GM10248 (cell line): Measurements from ENCODE around the gene SLC31A1.
"Not testable (repeated sequence)": the region's sequence is repeated elsewhere in the genome, so short reads cannot be mapped to it uniquely, and the experiment has no call there.

Experiments
- CTCF ChIA-PET: fragments of 300-600 bp; sonication (Branson Sonifier 250); formaldehyde crosslinking; extraction: SDS; loops from one replicate; lab custom pipeline; 2021; ENCODE audit warnings: antibody characterized with exemption; lab: Yijun Ruan, JAX
- POLR2A ChIA-PET: fragments of 350-650 bp; sonication (Branson Sonifier 250); formaldehyde crosslinking; extraction: SDS; loops from one replicate; lab custom pipeline; 2020; ENCODE audit warnings: antibody characterized with exemption; lab: Yijun Ruan, JAX
- DNase-seq: peaks from one replicate; pipeline ENCODE4 v3.0.0; 2012; ENCODE audit errors: extremely low spot score
- TF ChIP-seq, protein P1 (sequence below): IDR thresholded peaks from 2 replicates; pipeline ENCODE4 v1.5.1; 2012; ENCODE audit warnings: mild to moderate bottlenecking, low read depth; ENCODE audit errors: extremely low read depth, missing control alignments, control extremely low read depth

SLC31A1 gene

DNA sequence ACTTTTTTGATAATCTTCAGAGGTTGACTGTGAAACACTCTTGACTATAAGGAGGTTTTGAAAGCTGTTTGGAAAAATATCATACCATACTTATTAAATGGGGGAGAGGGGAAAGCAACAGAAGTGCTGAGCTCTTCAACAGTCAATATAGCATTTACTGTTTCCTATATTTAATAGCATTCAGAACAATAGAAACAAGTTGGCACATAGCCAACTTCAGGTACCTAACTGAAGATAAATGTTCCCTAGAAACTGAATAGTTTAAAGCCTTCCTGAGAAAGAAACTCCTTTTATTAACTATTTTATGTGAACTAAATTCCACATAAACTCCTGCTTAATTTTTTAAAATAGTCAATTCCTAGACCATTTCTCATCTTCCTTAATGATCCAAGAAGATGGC is 26.3 kb downstream of the SLC31A1 start:
- POLR2A ChIA-PET, result no interaction called here
- DNase-seq, result no peak
- CTCF ChIA-PET, result interaction anchor here (2.3 kb wide), 1 partner anchor 27 kb away, joined by 7 read pairs; the partner anchor contains the start of genes CDC26 and PRPF4
- TF ChIP-seq, protein P1, sequence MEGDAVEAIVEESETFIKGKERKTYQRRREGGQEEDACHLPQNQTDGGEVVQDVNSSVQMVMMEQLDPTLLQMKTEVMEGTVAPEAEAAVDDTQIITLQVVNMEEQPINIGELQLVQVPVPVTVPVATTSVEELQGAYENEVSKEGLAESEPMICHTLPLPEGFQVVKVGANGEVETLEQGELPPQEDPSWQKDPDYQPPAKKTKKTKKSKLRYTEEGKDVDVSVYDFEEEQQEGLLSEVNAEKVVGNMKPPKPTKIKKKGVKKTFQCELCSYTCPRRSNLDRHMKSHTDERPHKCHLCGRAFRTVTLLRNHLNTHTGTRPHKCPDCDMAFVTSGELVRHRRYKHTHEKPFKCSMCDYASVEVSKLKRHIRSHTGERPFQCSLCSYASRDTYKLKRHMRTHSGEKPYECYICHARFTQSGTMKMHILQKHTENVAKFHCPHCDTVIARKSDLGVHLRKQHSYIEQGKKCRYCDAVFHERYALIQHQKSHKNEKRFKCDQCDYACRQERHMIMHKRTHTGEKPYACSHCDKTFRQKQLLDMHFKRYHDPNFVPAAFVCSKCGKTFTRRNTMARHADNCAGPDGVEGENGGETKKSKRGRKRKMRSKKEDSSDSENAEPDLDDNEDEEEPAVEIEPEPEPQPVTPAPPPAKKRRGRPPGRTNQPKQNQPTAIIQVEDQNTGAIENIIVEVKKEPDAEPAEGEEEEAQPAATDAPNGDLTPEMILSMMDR, result no peak

DNA sequence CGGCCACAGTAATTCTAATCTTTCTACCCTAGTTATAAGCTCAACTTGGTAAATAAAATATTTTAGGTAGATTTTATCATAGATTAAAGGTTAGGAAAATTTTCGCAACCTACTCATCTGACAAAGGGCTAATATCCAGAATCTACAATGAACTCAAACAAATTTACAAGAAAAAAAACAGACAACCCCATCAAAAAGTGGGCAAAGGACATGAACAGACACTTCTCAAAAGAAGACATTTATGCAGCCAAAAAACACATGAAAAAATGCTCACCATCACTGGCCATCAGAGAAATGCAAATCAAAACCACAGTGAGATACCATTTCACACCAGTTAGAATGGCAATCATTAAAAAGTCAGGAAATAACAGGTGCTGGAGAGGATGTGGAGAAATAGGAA is 28.3 kb downstream of the SLC31A1 start:
- CTCF ChIA-PET, result interaction anchor here (1.3 kb wide), 1 partner anchor 18 kb away, joined by 3 read pairs; no protein-coding TSS in a partner anchor
- POLR2A ChIA-PET, DNase-seq: not testable (repeated sequence)

DNA sequence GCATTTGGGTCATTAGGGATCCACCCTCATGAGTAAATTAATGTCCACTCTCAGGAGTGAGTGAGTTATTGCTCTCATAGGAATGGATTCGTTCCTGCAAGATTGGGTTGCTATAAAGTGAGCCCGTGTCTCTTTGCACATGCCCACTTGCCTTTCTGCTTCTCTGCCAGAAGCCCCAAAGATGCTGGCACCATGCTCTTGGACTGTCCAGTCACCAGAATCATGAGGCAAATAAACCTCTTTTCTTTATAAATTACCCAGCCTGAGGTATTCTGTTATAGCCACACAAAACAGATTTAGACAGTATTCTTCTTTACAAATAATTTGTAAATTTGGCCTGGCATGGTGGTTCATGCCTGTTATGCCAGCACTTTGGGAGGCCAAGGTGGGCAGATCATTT is 29.5 kb downstream of the SLC31A1 start:
- ChIA-PET CTCF (no interaction called here), POLR2A (no interaction called here)
- TF ChIP-seq, protein P1, result no peak
- DNase-seq, result no peak

DNA sequence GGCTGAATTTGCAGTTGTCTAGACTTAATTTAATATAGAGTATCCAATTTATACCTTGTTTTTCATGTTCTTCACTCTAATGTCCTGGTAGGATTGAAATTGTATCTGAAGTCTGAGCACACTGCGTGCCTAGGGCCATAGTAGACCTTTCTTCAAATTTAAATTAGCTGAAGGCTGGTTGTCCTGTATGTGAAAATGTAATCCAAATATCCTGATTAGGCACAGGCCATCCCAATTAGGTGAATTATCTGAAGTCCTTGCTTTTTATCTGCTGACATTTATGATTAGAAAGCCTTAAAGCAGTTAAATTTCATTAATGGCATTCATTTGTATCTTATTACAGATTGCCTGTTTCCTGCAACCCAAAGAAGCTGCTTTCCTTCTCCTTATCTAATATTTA is 33.6 kb downstream of the SLC31A1 start:
- CTCF ChIA-PET, result interaction anchor here (1.7 to 2.2 kb wide), 4 partner anchors 8 to 20 kb away, joined by 5 to 9 read pairs (median 6); partner anchors contain the start of gene CDC26
- DNase-seq, result no peak
- TF ChIP-seq, protein P1, result no peak
- POLR2A ChIA-PET, result no interaction called here

DNA sequence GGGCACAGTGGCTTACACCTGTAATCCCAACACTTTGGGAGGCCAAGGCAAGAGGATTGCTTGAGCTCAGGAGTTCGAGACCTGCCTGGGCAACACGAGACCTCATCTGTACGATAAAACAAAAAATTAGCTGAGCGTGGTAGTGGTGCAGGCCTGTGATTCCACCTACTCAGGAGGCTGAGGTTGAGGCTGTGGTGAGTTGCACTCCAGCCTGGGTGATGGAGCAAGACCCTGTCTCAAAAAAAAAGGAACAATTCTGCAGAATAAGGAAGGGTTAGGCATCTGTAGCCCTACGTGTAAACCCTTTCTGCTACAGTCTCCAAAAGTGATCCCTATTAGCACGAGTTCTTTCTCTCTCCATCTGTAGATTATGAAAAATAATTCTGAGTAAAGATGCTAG is 34.1 kb downstream of the SLC31A1 start:
- no peak for DNase-seq
- CTCF ChIA-PET, result interaction anchor here (1.7 to 2.2 kb wide), 2 partner anchors 7 to 9 kb away, joined by 5 read pairs; no protein-coding TSS in a partner anchor
- TF ChIP-seq, protein P1, result no peak
- POLR2A ChIA-PET, result no interaction called here

DNA sequence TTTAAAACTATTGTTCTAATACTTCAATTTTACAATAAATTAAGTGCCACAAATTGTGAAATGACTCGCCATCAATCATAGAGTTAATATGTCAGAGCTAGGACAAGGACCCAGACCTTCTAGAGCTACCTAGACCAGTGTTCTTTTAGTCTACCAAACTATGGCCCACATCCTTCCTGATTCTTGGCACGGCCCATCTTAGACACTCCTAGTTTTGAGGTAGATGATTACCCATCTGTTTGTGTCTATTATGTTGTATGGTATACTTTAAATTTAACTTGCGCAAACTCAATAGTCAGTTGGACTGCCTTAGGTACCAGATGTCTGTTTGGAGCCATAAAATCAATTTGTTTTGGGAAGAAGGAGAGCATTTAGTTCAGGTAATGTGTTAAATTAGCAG is 36.5 kb downstream of the SLC31A1 start:
- DNase-seq, result no peak
- POLR2A ChIA-PET, result interaction anchor here (0.6 kb wide), 1 partner anchor 977 kb away, joined by 3 read pairs; no protein-coding TSS in a partner anchor
- TF ChIP-seq, protein P1, result no peak
- CTCF ChIA-PET, result interaction anchor here (1.8 to 10.8 kb wide), 2 partner anchors 11 to 16 kb away, joined by 4 to 79 read pairs; partner anchors contain the start of genes CDC26 and PRPF4

DNA sequence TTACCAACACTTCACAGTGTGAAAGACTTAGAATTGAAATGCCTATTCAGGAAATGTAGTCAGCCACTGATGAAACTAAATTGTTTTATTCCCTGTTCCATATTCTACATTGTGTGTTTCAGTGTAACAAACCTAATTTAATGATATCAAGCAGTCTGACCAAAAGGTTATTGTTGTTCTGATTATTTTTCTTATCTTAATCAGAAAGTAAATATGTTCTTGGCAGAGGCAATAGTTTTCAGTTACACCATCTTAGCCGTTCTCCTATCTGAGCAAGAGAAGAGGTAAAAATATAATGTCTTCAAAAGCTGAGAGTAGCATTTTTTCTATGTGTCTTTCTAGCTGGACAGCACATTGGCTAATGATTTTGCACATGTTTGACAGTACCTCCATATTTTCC is 36.9 kb downstream of the SLC31A1 start:
- TF ChIP-seq, protein P1, result no peak
- no peak for DNase-seq
- ChIA-PET CTCF (interaction anchor here (1.8 to 10.8 kb wide), 2 partner anchors 11 to 16 kb away, joined by 4 to 79 read pairs; partner anchors contain the start of genes CDC26 and PRPF4), POLR2A (no interaction called here)
